Globus pallidus (tissue), 1 donor: ENCODE data around the gene ZFR2.
"Not testable (repeated sequence)": the region's sequence is repeated elsewhere in the genome, so short reads cannot be mapped to it uniquely, and the experiment has no call there.

Experiments
- DNase-seq: peaks from one replicate; pipeline ENCODE4 v3.0.0-alpha.2; 2015; ENCODE audit warnings: low spot score

Gene ZFR2

DNA sequence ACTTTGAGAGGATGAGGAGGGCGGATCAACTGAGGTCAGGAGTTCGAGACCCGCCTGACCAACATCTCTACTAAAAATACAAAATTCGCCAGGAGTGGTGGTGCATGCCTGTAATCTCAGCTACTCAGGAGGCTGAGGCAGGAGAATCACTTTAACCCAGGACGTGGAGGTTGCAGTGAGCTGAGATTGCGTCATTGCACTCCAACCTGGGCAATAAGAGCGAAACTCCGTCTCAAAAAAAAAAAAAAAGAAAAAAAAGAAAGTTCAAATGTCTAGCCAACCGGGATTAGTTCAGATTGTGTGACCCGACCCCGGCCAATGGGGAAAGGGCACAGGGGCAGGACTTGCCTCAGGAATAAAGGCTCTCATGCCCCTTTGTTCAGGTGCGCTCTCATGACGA lies 5.9 kb upstream of the ZFR2 start:
- not testable (repeated sequence) for DNase-seq

DNA sequence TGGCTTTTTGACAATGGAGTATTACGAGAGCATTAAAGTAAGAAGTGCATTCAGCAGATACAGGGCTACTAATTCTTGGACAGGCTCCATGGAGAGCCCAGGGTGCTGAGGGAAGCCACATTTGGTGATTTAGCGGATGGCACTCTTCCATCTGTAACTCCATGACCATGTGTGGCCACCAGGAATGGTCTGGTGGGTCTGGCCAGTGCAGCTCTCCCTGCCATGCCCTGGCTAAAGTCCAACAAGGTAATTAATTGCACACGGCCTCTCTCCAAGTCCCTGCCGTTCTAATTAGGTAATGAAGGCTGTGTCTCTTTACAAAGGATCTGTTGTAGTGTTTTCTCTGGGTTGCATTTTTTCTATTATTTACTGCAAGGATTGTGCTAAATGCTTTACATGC lies 4.3 kb upstream of the ZFR2 start:
- no peak for DNase-seq

DNA sequence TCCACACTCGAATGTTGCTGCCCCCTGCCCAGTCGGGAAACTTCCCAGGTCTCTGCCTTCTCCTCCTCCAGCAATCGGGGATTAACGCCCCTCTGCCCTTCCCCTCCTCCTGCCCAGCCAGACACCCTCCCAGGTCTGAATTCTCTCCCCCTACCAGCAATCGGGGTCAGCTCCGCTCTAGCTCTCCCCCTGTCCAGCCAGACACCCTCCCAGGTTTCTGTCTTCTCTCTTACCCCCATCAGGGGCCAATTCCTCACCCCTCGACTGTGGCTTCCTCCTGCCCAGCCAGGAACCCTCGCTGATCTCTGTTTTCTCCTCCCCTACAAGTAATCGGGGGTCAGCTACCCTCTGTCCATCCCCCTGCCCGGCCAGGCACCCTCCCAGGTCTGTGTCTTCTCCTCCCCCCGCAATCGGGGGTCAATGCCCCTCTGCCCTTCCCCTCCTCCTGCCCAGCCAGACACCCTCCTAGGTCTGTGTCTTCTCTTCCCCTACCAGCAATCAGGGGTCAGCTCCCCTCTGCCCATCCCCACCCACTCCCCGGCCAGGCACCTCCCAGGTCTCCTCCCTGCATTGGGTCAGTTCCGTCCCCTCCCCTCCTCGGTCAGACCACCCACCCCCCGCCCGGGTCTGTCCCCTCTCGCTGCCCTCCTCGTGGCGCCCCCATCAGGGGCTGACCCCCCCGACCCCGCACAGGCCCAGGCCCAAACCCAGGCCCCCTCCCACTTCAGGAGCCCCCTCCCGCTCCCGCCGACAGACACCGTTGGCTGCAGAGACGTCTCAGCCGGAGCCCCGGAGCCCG lies 668 bp downstream of the ZFR2 start:
- DNase-seq, result no peak

DNA sequence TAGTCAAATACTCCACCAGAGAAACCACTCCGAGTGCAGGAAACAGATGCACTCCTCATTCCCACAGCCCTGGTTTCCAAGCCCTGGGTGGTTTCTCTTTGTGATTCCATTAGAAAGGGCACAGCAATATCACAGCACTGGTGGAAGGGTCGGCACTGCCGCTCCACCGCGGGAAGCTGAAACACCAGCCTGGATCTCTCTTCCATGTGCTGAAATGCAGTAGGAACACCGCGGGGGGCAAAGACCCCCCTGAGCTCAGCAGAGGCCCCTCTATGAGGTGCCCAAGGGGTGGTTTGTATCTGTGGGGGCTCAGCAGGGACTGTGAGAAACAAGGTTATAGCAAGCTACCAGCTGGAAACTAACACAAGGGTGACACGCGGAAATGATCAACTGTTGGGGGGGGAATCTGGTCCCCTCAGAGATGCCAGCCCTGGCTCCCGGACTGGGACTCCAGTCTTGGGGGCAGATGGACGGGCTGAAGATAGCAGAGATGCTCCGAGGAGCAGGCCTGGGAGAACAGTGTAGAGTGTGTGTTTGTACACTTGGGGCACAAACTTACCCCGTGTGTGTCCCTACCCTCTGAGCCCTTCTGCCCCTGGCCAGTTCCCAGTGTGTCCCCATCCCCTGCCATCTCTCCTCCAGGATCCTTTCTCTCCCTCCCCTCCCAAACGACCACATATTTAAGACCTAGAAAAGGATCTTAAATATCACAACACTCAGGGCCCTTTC lies 1.8 kb downstream of the ZFR2 start:
- no peak for DNase-seq

DNA sequence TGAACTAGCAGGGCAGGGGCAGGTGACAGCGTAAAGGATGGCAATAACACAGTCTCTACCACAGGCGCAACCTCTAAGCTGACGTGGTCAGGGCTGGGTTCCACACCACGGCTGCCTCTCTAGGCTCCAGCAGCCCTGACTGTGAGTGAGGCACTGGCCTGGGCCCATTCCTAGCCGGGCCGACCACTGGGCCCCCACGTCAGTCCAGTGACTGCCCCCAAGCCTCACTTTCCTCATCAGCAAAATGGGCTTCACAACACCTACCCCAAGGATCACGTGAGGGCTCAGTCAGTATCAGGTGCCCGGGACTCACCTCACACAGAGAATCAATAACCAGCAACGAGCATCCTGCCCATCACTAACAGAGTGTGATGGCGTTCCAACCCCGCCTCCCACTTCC lies 5.2 kb downstream of the ZFR2 start:
- no peak for DNase-seq

DNA sequence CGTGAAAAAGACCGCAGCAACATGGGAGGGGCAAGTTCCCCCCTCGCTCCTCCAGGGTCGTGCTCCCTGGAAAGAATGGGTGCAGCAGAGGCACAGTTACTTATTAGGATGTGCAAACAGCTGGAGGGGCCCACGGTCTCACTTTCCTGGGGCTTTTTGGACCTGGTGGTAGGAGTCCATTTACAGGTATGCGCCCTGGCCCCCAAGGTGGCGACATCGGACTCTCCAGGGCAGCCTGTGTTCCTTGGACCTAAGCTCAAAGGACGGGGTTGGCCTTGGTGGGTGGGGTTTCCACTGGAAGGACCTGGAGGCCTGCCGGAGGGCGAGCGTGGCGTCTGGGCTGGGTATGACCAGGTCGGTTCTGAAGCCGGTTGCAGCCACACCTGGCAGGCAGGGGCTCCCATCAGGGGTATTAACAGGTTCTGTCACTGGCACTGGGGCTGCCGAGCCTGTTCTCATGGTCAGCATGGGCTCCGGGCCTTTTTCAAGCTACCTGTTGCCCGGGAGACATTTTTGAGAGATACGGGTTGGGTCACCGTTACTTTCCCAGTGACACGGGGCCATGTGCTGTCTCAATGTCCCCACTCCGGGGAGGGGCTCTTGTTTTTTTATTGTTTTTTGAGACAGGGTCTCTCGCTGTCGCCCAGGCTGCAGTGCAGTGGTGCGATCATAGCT lies 5.9 kb downstream of the ZFR2 start:
- DNase-seq, result no peak

DNA sequence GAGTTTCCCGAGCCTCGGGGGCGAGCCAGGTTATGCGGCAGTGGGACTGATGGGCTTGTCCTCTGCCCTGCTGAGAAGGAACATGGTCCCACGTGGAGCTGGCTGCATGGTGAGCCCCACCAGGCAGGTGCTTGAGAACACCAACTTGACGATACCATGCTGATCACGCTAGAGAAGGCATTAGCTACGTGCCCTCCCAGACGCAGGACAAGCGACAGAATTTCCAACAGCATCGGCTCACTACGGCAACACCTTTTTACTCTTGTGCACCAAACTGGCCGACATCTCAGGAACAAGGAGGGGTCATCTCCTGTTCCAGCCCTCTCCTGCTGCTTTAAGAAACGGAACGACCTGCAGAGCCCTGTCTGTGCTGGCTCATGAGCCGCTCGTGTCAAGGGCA lies 8.3 kb downstream of the ZFR2 start:
- no peak for DNase-seq

DNA sequence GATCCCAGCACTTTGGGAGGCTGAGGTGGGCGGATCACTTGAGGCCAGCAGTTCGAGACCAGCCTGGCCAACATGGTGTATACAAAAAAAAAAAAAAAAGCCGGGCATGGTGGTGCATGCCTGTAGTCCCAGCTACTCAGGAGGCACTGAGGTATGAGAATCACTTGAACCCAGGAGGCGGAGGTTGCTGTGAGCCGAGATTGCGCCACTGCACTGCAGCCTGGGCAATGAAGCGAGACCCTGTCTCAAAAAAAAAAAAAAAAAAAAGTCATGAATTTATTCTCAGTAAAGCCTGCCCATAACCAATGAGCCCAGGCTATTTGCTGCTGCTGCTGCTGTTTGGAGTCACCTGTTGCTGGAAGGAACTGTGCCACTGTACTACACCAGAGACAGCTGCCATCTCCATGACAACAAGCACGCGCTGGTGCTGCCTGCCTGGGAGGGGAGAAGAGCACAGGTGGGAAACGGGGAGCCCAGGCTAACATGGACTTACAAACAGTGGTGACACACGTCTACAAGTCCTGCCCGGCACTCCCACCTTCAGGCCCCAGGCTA lies 11.3 kb downstream of the ZFR2 start:
- no peak for DNase-seq

DNA sequence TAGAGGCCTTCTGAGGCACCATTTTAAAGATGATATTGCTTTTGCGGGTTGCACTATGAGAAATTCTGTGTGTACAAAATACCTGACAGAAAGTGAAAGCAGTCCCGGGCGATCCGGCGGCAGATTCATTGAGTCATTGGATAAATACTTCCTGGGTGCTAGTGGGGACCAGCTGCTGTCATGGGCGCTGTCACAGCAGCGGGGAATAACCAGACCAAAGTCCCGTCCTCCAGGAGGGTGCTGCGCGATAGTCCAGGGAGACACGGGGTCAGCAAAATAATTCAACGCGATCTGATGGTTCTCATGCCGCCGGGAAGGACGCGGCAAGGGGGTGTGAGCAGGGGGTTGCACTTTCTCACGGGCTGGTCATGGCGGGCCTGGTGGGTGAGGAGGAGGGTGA lies 13.5 kb downstream of the ZFR2 start:
- DNase-seq, result no peak

DNA sequence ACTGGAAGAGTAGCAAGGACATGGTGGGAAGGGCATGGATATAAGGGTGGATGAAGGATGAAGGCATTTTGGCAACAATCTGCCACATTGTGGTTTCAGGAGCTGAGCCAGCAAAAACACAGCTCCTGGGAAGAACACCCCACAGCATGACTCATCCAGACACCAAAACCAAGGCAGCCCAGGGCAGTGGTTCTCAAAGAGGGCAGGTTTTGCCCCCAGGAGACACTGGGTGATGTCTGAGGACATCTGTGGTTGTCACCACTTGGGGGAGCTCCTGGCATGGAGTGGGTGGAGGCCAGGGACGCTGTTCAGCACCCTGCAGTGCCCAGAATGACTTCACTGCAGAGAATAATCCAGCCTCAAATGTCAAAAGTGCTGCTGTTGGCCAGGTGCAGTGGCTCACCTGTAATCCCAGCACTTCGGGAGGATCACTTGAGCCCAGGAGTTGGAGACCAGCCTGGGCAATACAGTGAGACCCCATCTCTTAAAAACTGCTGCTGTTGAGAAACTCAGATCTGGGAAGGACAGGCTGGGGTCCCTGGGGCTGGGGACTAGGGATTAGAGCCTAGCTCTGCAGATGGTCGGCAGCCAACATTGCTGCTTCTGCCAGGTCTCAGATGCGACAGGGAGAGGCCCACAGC lies 16.1 kb downstream of the ZFR2 start:
- DNase-seq, result no peak

DNA sequence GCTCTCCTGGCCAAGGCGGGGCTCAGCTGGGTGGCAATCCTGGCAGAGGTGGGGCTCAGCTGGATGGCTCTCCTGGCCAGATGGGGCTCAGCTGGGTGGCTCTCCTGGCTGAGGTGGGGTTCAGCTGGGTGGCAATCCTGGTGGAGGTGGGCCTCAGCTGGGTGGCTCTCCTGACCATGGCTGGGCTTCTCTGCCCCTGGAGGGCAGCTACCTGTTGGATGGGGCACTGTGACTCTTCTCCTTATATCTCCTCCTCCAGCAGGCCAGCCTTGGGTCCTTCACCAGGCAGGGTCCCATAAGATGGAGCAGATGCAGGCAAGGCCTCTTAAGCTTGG lies 16.7 kb downstream of the ZFR2 start:
- no peak for DNase-seq

DNA sequence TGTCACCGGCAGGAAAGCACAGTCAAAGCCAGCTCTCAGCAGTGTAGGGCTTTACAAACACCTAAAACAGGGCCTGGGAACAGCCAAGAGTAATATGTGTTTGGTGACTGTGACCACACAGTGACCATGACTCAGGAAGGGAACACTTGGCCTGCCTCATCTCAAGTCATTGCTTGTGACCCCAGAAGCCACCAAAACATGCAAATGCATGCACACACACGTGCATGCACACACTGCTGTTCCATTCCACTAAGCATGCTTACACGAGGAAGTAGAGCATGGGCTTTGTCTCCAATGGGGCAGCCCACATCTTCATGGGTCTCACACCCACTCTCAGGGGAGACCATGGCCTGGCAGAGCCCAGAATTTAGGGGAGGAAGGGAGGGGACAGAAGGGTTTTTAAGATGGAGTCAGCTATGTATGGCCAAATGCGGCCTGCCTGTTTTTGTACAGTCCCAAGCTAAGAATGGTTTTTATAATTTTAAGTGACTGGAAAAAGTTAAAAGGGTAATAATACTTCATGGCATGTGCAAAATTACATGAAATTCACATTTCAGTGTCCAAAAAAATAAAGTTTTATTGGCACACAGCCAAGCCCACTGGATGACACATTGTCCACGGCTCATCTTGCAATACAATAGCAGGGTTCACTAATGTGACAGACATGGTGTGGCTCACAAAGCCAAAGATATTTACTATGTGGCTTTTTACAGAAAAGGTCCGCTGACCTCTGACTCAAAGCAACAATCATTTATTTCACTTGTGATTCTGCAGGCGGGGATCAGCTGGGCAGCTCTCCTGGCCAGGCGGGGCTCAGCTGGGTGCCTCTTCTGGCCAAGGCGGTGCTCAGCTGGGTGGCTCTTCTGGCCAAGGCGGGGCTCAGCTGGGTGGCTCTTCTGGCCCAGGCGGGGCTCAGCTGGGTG lies 17.3 kb downstream of the ZFR2 start:
- no peak for DNase-seq

DNA sequence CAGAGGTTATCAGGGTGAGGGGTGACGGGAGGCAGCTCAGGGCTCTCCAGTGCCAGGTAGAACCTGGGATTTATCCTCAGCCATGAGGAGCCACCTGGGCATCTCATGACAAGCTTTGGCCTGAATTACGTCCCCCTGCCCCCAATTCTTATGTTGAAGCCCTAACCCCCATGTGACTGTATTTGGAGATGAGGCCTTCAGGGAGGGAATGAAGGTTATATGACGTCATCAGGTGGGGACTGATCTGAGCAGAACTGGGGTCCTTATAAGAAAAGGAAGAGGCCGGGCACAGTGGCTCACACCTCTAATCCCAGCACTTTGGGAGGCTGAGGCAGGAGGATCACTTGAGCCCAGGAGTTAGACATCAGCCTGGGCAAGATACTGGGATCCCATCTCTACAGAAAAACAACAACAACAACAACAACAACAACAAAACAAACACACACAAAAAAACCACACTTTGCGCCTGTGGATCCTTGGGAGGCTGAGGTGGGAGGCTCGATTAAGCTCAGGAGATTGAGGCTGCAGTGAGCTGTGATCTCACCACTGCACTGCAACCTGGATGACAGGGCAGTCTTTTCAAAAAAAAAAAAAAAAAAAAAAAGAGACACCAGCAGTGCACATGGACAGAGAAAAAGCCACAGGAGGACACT lies 18.4 kb downstream of the ZFR2 start:
- no peak for DNase-seq

DNA sequence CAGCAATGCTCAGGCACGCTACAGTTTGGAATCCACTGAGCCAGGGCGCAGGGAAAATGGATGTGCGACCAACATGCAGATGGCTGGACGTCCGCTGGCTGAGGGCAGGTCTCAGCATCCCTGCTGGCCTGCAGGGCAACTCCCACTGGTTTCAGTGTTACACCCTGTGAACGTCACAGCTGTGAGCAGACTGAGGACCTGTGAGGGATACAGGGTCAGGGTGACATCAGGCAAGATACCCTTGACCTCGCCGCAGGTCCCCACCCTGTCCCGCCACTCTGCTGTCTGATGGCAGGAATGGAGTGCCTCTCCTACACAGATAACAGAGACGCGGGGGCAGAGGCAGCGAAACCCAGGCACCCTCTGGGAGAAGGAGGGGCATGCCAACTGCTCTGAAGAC lies 19.1 kb downstream of the ZFR2 start:
- no peak for DNase-seq

DNA sequence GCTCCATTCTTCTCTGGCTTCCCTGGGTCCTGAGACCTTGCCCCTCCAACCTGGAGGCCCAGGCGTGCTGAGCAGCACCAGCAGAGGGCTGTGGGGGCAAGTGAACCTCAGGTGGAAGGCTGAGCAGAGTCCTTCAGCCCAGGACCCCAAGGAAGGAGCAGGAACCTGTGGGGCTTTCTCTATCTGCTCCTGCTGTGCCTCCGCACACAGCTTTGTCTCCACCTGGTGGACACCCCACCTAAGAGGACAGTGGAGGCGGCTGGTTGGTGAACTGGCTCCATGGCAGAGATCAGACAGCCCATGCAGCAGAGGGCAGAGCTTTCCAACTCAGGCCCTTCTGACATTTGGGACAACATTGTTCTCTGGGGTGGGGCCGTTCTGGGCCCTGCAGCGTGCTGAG lies 19.7 kb downstream of the ZFR2 start:
- no peak for DNase-seq

DNA sequence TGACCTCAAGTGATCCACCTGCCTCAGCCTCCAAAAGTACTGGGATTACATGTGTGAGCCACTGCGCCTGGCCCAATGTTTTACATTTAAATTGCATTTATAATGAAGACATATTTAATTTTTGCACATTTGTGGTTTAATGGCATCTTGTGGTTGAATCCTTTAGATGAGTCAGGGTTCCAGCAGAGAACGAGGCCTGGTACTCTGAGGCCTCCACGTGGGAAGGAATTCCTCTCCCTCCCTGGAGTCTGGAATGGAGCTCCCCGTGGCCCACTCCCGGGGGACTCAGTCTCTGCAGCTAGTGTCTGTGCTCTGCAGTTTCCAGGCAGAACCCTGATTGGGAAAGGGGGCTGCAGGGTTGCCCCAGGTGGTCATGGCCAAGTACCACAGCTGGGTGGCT lies 24.2 kb downstream of the ZFR2 start:
- DNase-seq, result no peak

DNA sequence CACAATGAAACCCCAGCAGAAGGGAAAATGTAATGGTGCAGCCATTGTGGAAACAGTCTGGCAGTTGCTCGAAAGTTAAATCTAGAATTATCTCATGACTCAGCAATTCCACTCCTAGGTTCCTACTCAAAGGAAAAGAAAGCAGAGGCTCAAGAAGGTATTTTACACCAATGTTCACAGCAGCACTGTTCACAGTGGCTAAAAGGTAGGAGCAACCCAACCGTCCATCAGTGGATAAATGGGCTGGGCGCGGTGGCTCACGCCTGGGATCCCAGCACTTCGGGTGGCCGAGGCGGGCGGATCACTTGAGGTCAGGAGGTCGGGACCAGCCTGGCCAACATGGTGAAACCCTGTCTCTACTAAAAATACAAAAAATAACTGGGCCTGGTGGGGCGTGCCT lies 25.9 kb downstream of the ZFR2 start:
- DNase-seq, result no peak

DNA sequence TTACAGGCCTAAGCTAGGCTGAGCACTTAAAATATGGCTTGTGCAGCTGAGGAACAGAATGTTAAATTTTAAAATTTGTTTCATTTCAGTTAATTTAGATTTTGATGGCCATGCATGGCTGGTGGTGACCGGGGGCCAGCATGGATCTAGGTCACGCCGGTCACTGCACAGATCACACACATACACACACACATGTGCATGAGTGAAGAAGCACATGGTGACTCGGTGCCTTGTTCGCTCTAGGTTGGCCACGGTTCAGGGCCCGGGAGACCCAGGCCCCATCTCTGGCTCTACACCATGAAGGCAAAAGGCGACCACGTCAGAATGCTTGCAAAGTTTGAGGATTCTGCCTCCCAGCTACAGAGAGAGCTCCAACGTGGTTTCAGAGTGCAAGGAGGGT lies 28.0 kb downstream of the ZFR2 start:
- DNase-seq, result no peak

DNA sequence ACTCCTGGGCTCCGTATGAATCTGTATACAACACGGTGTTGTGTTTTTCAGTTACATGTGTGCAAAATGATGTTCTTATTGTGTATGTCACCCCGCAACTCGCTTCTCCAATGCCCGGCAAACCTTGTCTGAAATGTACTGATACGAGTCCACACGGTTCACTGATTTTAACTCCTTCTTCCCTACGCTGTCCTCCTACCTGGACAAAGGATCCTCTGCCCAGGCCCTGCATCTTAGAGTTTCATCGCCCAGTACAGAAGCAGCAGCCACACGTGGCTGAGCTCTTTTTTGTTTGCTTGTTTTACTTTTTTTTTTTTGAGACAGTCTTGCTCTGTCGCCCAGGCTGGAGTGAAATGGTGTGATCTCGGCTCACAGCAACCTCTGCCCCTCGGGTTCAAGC lies 28.9 kb downstream of the ZFR2 start:
- no peak for DNase-seq

DNA sequence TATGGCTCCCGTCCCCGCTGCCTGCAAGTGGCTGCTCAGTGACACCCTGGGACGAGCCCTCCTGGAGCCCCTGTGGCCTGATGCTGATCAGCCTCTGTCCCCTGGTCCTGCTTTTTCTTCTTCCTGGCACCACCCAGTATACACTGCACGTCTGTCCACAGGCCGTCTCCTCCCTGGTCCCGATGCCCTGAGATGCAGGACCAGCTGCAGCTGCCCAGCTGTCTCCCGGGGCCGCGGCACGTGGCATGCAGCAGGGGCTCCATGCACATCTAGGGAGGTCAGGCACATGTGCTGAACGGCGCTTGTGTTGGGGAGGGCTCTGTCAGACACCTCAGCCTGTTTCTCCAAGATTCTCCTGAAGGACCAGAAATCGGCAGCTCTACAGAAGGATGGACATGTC lies 30.2 kb downstream of the ZFR2 start:
- DNase-seq, result no peak

DNA sequence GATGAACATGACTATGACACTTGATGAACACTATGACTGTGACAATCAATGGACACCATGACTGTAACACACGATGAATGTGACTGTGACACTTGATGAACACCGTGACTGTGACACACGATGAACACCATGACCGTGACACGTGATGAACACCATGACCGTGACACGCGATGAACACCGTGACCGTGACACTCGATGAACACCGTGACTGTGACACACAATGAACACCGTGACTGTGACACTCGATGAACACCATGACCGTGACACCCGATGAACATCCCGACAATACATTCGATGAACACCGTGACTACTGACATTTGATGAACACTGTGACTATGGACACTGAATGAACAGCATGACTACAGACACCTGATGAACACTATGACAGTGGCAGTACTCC lies 30.9 kb downstream of the ZFR2 start:
- no peak for DNase-seq
